WERI-Rb-1 (cell line): Measurements from ENCODE around the gene ATP8B2.

Source experiments
- DNase-seq: peaks from one replicate; pipeline ENCODE4 v3.0.0-alpha.2; 2020
- H3K27ac ChIP-seq: fragments of 250-450 bp; sonication (Bioruptor Pico); 2 replicates; pipeline ENCODE4 v1.5.1; 2020; ENCODE audit warnings: mild to moderate bottlenecking, moderate library complexity
- H3K27me3 ChIP-seq: fragments of 250-450 bp; sonication (Bioruptor Pico); 2 replicates; pipeline ENCODE4 v1.5.1; 2021; ENCODE audit warnings: mild to moderate bottlenecking, low read depth, moderate library complexity; ENCODE audit not compliant: insufficient read depth, severe bottlenecking
- H3K36me3 ChIP-seq: fragments of 250-450 bp; sonication (Bioruptor Pico); 2 replicates; pipeline ENCODE4 v1.5.1; 2020; ENCODE audit warnings: mild to moderate bottlenecking, moderate library complexity
- H3K4me3 ChIP-seq: 2 replicates; pipeline ENCODE4 v1.5.1; 2011; ENCODE audit warnings: low read depth, mild to moderate bottlenecking, control low read depth, low read length
- H3K9me3 ChIP-seq: fragments of 250-450 bp; sonication (Bioruptor Pico); 2 replicates; pipeline ENCODE4 v1.5.1; 2021; ENCODE audit warnings: mild to moderate bottlenecking, moderate library complexity; ENCODE audit not compliant: severe bottlenecking
- CTCF ChIP-seq: IDR thresholded peaks from 2 replicates; pipeline ENCODE4 v1.5.1; 2011; ENCODE audit warnings: low read depth, mild to moderate bottlenecking, control low read depth, inconsistent platforms, low read length

ATP8B2 gene

GRCh38 chr1:154329152-154329521, 3.8 kb downstream of the ATP8B2 start:
- peaks cover 29% of the 10 kb centered on the region for H3K27me3 ChIP-seq
- TF ChIP-seq CTCF: peak; percentile 59; the same call in 1 of the 2 replicates
- DNase-seq: no peak
- no peak overlapping the region for H3K4me3 ChIP-seq
- no peaks in the 10 kb centered on the region for H3K9me3 ChIP-seq
- H3K27ac ChIP-seq: no peak overlapping the region
- peaks cover 28% of the 10 kb centered on the region for H3K36me3 ChIP-seq

DNA sequence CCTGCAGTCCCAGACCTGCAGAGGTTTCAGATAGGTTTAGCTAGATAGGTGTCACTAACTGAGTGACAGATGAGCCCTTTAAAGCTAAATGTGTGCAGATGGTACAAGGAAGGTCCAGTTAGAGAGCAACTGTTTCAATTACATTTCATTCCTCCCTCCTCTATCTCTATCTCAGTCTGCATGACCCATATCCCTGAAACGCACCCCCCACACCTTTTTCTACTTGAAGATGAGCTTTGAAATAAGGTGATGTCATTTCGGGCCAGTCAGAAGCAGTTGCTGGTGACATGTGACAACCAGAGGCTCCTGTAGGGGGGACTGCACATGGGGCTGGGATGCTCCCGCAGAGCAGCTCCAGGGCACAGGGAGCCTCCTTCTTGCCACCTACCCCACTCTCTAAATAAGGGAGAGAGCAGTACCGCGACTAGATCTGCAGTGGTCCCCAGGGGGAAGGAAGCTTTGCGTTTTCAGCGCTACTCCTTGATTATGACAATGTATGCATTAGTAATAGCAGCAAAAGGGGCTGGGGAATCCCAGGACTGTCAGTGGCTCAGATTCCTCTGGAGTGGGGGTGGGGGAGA, 4.3 kb downstream of the ATP8B2 start:
- TF ChIP-seq CTCF: no peak
- no peak overlapping the region for H3K27ac ChIP-seq
- peaks cover 26% of the 10 kb centered on the region for H3K27me3 ChIP-seq
- no peak overlapping the region for H3K4me3 ChIP-seq
- H3K9me3 ChIP-seq: no peaks in the 10 kb centered on the region
- peaks cover 33% of the 10 kb centered on the region for H3K36me3 ChIP-seq
- no peak for DNase-seq

DNA sequence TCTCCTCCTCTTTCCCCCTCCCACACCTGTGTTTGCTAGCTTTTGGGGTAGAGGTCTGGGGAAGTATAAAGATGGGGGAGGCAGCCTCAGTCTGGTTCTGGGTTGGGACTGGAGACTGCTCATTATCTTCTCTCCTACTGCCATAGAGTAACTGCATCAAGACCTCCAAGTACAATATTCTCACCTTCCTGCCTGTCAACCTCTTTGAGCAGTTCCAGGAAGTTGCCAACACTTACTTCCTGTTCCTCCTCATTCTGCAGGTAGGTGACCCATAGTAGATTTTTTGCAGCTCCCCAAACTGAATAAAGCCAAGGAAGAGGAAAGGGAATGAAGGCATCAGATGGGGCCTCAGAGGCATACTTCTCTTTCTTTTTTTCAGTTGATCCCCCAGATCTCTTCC, 5.3 kb downstream of the ATP8B2 start:
- Histone ChIP-seq H3K9me3 (no peaks in the 10 kb centered on the region), H3K27ac (no peak overlapping the region), H3K36me3 (peaks cover 36% of the 10 kb centered on the region), H3K4me3 (no peak overlapping the region), H3K27me3 (peaks cover 25% of the 10 kb centered on the region)
- TF ChIP-seq CTCF: no peak
- no peak for DNase-seq

GRCh38 chr1:154334079-154335024, 9.0 kb downstream of the ATP8B2 start:
- peaks cover 56% of the 10 kb centered on the region for H3K36me3 ChIP-seq
- TF ChIP-seq CTCF: no peak
- no peaks in the 10 kb centered on the region for H3K27me3 ChIP-seq
- H3K9me3 ChIP-seq: no peaks in the 10 kb centered on the region
- H3K4me3 ChIP-seq: no peak overlapping the region
- no peak for DNase-seq
- no peak overlapping the region for H3K27ac ChIP-seq

- no peaks in the 10 kb centered on the region for H3K9me3 ChIP-seq
- DNase-seq: peak; percentile 95
- TF ChIP-seq CTCF: peak; percentile 97
- H3K27me3 ChIP-seq: no peaks in the 10 kb centered on the region
- no peak overlapping the region for H3K4me3 ChIP-seq
- H3K36me3 ChIP-seq: peaks cover 63% of the 10 kb centered on the region
- H3K27ac ChIP-seq: no peak overlapping the region
Measured at GRCh38 chr1:154335025-154335714, 9.8 kb downstream of the ATP8B2 start.
